Gastroesophageal sphincter (tissue), 4 donors: ENCODE data around the gene KRTAP22-1. TPM values are rescaled to one million over a fixed set of nuclear protein-coding genes. Genes with fewer than 3 reads are reported as not detected.

Experiments used
- ATAC-seq: fragments of 150-250 bp; one replicate; pipeline ENCODE4 v1.9.1; 2016; ENCODE audit warnings: mild to moderate bottlenecking, moderate library complexity
- H3K27ac ChIP-seq, 4 donors: fragments of 200-600 bp; sonication (generic) in 3 of 4; 1 replicate in 3 of 4; 2 replicates in 1 of 4; pipeline ENCODE4 v1.5.1; 2016 to 2019
- H3K27me3 ChIP-seq: fragments of 200-600 bp; sonication (generic); one replicate; pipeline ENCODE4 v1.5.1; 2019
- H3K36me3 ChIP-seq, 2 donors: fragments of 200-600 bp; sonication (generic); one replicate each; pipeline ENCODE4 v1.5.1; 2019; ENCODE audit warnings: control low read depth in 1 of 2
- H3K4me1 ChIP-seq, 3 donors: fragments of 200-600 bp; sonication (generic); 1 replicate in 2 of 3; 2 replicates in 1 of 3; pipeline ENCODE4 v1.5.1; 2016 to 2019; ENCODE audit warnings: control low read depth in 2 of 3
- H3K4me3 ChIP-seq, 2 donors: fragments of 200-600 bp; sonication (generic); one replicate each; pipeline ENCODE4 v1.5.1; 2019; ENCODE audit warnings: mild to moderate bottlenecking in 1 of 2, moderate library complexity in 1 of 2
- H3K9me3 ChIP-seq, 3 donors: fragments of 200-600 bp; sonication (generic); one replicate each; pipeline ENCODE4 v1.5.1; 2017 to 2019; ENCODE audit warnings: control low read depth in 2 of 3
- EP300 ChIP-seq: sonication (generic); formaldehyde crosslinking; IDR thresholded peaks from one replicate; pipeline ENCODE4 v1.6.1; 2017; ENCODE audit warnings: antibody characterized with exemption, mild to moderate bottlenecking
- POLR2A ChIP-seq, 2 donors: fragments of 450-650 bp; IDR thresholded peaks; one replicate each; pipeline ENCODE4 v1.6.1; 2017; ENCODE audit warnings: antibody characterized with exemption in 2 of 2, mild to moderate bottlenecking in 2 of 2, moderate library complexity in 1 of 2
- POLR2AphosphoS5 ChIP-seq: sonication (generic); formaldehyde crosslinking; IDR thresholded peaks from one replicate; pipeline ENCODE4 v1.6.1; 2017; ENCODE audit warnings: antibody characterized with exemption
- WGBS, 2 donors: methylation state at CpG; one replicate each; pipeline ENCODE4 v1.1.5; 2018; ENCODE audit warnings: low coverage in 1 of 2; 5-methylcytosine and 5-hydroxymethylcytosine counted together
- total RNA-seq, 4 donors: library from RNA; depleted of rRNA; stranded (reverse); fragments of >200 nt; gene quantifications; one replicate each; pipeline ENCODE4 v1.1.0, GENCODE V29; 2016
- TF ChIP-seq, protein P1 (sequence below), 4 experiments: fragments of 200-600 bp in 2 of 4; fragments of 450-650 bp in 2 of 4; sonication (generic) in 1 of 4; IDR thresholded peaks; one replicate each; pipeline ENCODE4 v1.5.1; 2017 to 2019; ENCODE audit warnings: antibody characterized with exemption in 4 of 4, mild to moderate bottlenecking in 2 of 4, moderate library complexity in 2 of 4

KRTAP22-1 gene
- total RNA-seq, 4 donors from 2014 or later = not detected

DNA sequence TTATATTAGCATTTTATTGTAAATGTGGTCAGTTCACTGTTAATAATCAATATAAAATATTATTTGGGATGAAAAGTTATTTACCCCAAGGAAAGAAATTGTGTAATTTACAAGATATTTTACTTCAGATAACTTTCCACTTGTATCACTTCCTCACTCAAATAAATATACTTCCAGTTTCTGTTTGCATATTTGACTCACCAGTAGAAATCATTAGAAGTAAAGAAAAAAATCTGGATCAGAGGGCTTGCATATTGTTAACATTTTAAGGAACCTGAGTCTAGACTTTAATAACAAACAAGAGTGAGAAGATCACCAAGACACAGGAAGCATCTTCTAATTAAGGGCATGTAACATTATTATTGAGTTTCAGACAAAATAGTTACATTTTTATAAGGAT, 19.2 kb downstream of the KRTAP22-1 start:
- no peak for ATAC-seq
- TF ChIP-seq, protein P1, sequence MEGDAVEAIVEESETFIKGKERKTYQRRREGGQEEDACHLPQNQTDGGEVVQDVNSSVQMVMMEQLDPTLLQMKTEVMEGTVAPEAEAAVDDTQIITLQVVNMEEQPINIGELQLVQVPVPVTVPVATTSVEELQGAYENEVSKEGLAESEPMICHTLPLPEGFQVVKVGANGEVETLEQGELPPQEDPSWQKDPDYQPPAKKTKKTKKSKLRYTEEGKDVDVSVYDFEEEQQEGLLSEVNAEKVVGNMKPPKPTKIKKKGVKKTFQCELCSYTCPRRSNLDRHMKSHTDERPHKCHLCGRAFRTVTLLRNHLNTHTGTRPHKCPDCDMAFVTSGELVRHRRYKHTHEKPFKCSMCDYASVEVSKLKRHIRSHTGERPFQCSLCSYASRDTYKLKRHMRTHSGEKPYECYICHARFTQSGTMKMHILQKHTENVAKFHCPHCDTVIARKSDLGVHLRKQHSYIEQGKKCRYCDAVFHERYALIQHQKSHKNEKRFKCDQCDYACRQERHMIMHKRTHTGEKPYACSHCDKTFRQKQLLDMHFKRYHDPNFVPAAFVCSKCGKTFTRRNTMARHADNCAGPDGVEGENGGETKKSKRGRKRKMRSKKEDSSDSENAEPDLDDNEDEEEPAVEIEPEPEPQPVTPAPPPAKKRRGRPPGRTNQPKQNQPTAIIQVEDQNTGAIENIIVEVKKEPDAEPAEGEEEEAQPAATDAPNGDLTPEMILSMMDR (IDR thresholded peaks at IDR 0.05) = no peak
- no peaks in the 10 kb centered on the region for H3K9me3 ChIP-seq

DNA sequence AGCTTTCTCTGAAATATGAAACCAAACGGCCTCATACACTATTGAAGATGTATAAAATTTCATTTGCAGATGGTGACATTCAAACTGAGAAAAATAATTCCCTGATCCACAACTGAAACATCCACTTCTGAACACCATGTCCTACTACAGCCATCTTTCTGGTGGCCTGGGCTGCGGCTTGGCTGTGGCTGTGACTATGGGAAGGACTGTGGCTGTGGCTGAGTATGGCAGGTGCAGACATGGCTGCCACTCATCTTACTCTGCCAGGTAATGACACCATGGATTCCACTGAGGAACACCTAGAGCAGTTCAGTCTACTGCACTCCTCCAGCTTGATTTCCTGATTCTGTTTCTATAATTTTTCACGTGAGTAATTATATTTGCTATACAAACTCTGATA, 19.6 kb downstream of the KRTAP22-1 start, which contains the start of gene KRTAP20-4:
TSS of gene KRTAP20-4 (plus strand) at position 106 of the 400 bp plus-strand sequence.
- Histone ChIP-seq H3K4me3 (no peak within 1 kb of the TSS), H3K27me3 (no peaks in the 10 kb centered on the region), H3K9me3 (no peaks in the 10 kb centered on the region), H3K4me1 (no peaks in the 10 kb centered on the region), H3K36me3 (no peaks in the 10 kb centered on the region), H3K27ac (no peak within 1 kb of the TSS)
- TF ChIP-seq, protein P1 (IDR thresholded peaks at IDR 0.05) = no peak
- no peak for TF ChIP-seq POLR2AphosphoS5
- TF ChIP-seq POLR2A (IDR thresholded peaks at IDR 0.05) = no peak
- no peak for TF ChIP-seq EP300
- WGBS, 2 donors = 84 to 90% methylated on average over 3 of the region's 3 CpGs
- no peak for ATAC-seq

More for the DNA sequence above, 19.2 kb downstream of the KRTAP22-1 start:
- Histone ChIP-seq H3K36me3 (no peaks in the 10 kb centered on the region), H3K4me1 (no peaks in the 10 kb centered on the region), H3K27ac (no peak overlapping the region), H3K27me3 (no peaks in the 10 kb centered on the region), H3K4me3 (no peak overlapping the region)

DNA sequence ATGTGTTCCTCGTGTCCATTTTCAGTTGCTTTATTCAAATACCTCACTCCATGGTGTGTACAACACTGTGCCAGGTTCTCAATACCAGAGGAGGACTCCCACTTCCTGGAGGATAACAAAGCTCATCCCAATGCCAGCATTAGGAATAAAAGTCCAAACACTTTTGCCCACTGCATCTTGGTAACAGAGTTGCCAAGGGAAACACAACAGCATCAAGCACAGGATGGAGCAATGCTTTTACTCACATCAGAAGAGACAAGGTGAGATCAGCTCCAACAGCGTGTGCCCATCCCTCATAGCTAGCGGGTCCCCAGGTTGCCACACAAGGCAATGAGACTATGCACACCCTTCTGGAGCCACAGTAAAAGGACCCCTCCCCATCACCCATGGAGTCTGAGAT, 22.5 kb downstream of the KRTAP22-1 start:
- Histone ChIP-seq H3K4me1 (no peaks in the 10 kb centered on the region), H3K4me3 (no peak overlapping the region), H3K9me3 (no peaks in the 10 kb centered on the region), H3K36me3 (no peaks in the 10 kb centered on the region), H3K27me3 (no peaks in the 10 kb centered on the region), H3K27ac (no peak overlapping the region)
- TF ChIP-seq POLR2A (IDR thresholded peaks at IDR 0.05) (no peak), POLR2AphosphoS5 (no peak), EP300 (no peak)
- TF ChIP-seq, protein P1 (IDR thresholded peaks at IDR 0.05) = no peak
- ATAC-seq = no peak
- 71 to 93% methylated on average over 1 to 2 of the region's 3 CpGs for WGBS, 2 donors

DNA sequence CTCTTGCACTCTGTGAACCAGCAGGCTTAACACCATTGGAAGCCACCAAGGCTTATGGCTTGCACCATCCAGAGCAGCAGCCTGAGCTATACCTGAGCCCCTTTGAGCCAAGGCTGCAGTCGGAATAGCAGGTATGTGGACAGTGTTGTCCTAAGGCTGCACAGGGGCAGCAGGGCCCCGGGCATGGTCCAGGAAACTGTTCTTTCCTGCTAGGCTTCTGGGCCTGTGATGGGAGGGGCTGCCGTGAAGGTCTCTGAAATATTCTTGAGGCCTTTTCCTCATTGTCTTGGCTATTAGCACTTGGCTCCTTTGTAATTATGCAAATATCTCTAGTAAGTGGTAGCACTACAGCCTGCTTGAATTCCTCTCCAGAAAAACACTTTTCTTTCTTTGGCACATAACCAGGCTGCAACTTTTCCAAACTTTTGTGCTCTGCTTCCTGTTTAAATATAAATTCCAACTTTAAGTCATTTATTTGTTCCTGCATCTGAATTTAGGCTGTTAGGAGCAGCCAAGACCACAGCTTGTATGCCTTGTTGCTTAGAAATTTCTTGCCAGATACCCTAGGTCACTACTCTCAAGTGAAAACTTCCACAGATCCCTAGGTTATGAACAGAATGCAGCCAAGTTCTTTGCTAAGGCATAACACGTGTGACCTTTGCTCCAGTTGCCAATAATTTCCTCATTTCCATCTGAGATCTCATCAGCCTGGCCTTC, 24.7 kb downstream of the KRTAP22-1 start:
- Histone ChIP-seq H3K9me3 (no peaks in the 10 kb centered on the region), H3K4me1 (no peaks in the 10 kb centered on the region), H3K27ac (no peak overlapping the region), H3K27me3 (no peaks in the 10 kb centered on the region), H3K4me3 (no peak overlapping the region), H3K36me3 (no peaks in the 10 kb centered on the region)
- TF ChIP-seq POLR2A (IDR thresholded peaks at IDR 0.05) (no peak), POLR2AphosphoS5 (no peak), EP300 (no peak)
- TF ChIP-seq, protein P1 (IDR thresholded peaks at IDR 0.05) = no peak
- 52 to 64% methylated on average over 2 of the region's 4 CpGs for WGBS, 2 donors
- no peak for ATAC-seq

DNA sequence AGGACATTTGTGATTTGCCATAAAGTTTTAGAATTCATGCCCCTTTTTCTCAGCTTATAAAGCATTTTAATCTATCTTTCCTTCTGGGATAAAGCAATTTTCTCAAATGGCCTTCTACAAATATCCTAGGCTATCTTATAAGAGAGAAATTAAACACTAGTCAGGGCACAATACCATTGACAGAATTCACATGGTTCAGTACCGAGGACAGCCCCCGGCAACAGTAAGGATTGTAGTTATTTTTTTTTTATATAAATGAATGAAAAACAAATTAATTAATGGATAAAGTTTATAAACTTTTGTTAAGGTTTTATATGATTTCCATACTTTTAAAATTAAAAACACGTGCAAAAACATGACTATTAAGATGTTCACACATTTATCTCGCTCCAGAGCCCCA, 27.2 kb downstream of the KRTAP22-1 start:
- 71 to 75% methylated on average over 3 to 4 of the region's 4 CpGs for WGBS, 2 donors
- Histone ChIP-seq H3K27ac (no peak overlapping the region), H3K9me3 (no peaks in the 10 kb centered on the region), H3K4me1 (no peaks in the 10 kb centered on the region), H3K4me3 (no peak overlapping the region), H3K36me3 (no peaks in the 10 kb centered on the region), H3K27me3 (no peaks in the 10 kb centered on the region)
- no peak for TF ChIP-seq POLR2AphosphoS5
- TF ChIP-seq EP300 = no peak
- no peak for TF ChIP-seq POLR2A (IDR thresholded peaks at IDR 0.05)
- TF ChIP-seq, protein P1 (IDR thresholded peaks at IDR 0.05) = no peak
- ATAC-seq = no peak
